CD8-positive, alpha-beta memory T cell (primary cell): ENCODE measurements around the gene CDKN2D. TPM values are rescaled to one million over a fixed set of nuclear protein-coding genes. Genes with fewer than 3 reads are reported as not detected.

Source experiments
- CTCF ChIA-PET: fragments of 350-600 bp; sonication (Branson Sonifier 250); formaldehyde crosslinking; loops from one replicate; lab custom pipeline; 2021; ENCODE audit warnings: antibody characterized with exemption; lab: Charles Lee
- POLR2A ChIA-PET: fragments of 350-600 bp; sonication (Branson Sonifier 250); formaldehyde crosslinking; loops from one replicate; lab custom pipeline; 2021; ENCODE audit warnings: antibody characterized with exemption; lab: Charles Lee
- DNase-seq, 5 donors: peaks; one replicate each; pipeline versions ENCODE4 v3.0.0 to v3.0.0-alpha.2; 2020 to 2022; ENCODE audit warnings: mixed read lengths in 1 of 5
- H3K27ac ChIP-seq: one replicate; pipeline ENCODE4 v1.7.0; 2013; ENCODE audit warnings: low read depth, mild to moderate bottlenecking, low read length, moderate library complexity
- H3K27me3 ChIP-seq: 2 replicates; pipeline ENCODE4 v1.7.0; 2013; ENCODE audit warnings: low read length, mild to moderate bottlenecking; ENCODE audit not compliant: insufficient read depth, poor library complexity, severe bottlenecking
- H3K36me3 ChIP-seq: 2 replicates; pipeline ENCODE4 v1.7.0; 2013; ENCODE audit warnings: mild to moderate bottlenecking, low read length, moderate library complexity; ENCODE audit not compliant: insufficient read depth
- H3K4me1 ChIP-seq: 2 replicates; pipeline ENCODE4 v1.7.0; 2013; ENCODE audit warnings: mild to moderate bottlenecking, low read length, moderate library complexity; ENCODE audit not compliant: insufficient read depth
- H3K4me3 ChIP-seq: 2 replicates; pipeline ENCODE4 v1.7.0; 2013; ENCODE audit warnings: mild to moderate bottlenecking, low read length
- H3K9me3 ChIP-seq: 2 replicates; pipeline ENCODE4 v1.7.0; 2013; ENCODE audit warnings: mild to moderate bottlenecking, low read length
- H3K27ac Mint-ChIP-seq, 8 donors: one replicate each; pipeline ENCODE4 v1.8.0; 2020 to 2021; ENCODE audit warnings: mixed read lengths in 8 of 8, mild to moderate bottlenecking in 6 of 8, inconsistent platforms in 3 of 8, moderate library complexity in 3 of 8
- H3K27me3 Mint-ChIP-seq, 2 donors: one replicate each; pipeline ENCODE4 v1.8.0; 2020 to 2021; ENCODE audit warnings: mixed read lengths in 2 of 2, mild to moderate bottlenecking in 1 of 2, moderate library complexity in 1 of 2
- H3K36me3 Mint-ChIP-seq, 3 donors: one replicate each; pipeline ENCODE4 v1.8.0; 2020 to 2021; ENCODE audit warnings: mixed read lengths in 3 of 3, inconsistent platforms in 1 of 3, mild to moderate bottlenecking in 1 of 3
- H3K4me1 Mint-ChIP-seq, 3 donors: one replicate each; pipeline ENCODE4 v1.8.0; 2020 to 2021; ENCODE audit warnings: mixed read lengths in 3 of 3, inconsistent platforms in 1 of 3, mild to moderate bottlenecking in 1 of 3
- H3K4me3 Mint-ChIP-seq, 7 donors: one replicate each; pipeline ENCODE4 v1.8.0; 2020 to 2021; ENCODE audit warnings: mixed read lengths in 7 of 7, mild to moderate bottlenecking in 6 of 7, moderate library complexity in 4 of 7, inconsistent platforms in 2 of 7
- H3K9me3 Mint-ChIP-seq, 5 donors: one replicate each; pipeline ENCODE4 v1.8.0; 2020 to 2022; ENCODE audit warnings: mixed read lengths in 5 of 5, mild to moderate bottlenecking in 3 of 5, moderate library complexity in 2 of 5, inconsistent platforms in 1 of 5
- polyA plus RNA-seq: library from polyadenylated mRNA; unstranded; fragments of 300-500 nt; fragmentation: Illumina TruSeq; gene quantifications from one replicate; pipeline ENCODE4 v1.2.3, GENCODE V29; 2021
- total RNA-seq, 2 experiments: library from RNA; stranded (reverse); gene quantifications; one replicate each; pipeline ENCODE4 v1.2.3, GENCODE V29; 2021

The CDKN2D gene
- total and polyA plus RNA-seq, 3 experiments from 2014 or later: 22.2 to 176 (median 23.1) TPM

GRCh38 chr19:10603873-10604459, 35.2 kb upstream of the CDKN2D start:
- CTCF ChIA-PET: interaction anchor here (1.0 to 8.4 kb wide), 5 partner anchors 15 to 96 kb away, joined by 3 to 76 read pairs (median 19); no protein-coding TSS in a partner anchor
- Histone ChIP-seq H3K27me3 (no peaks in the 10 kb centered on the region), H3K9me3 (no peaks in the 10 kb centered on the region), H3K36me3 (no peaks in the 10 kb centered on the region), H3K27ac (peak overlapping the region; percentile 89), H3K4me3 (peak overlapping the region; percentile 84), H3K4me1 (peaks cover 22% of the 10 kb centered on the region)
- Mint-ChIP-seq H3K9me3 (no peaks in the 10 kb centered on the region), H3K4me3 (peak overlapping the region; percentile 97 to 99 (median 99)), H3K27me3 (no peaks in the 10 kb centered on the region), H3K36me3 (peaks cover 0 to 15% (median 2%) of the 10 kb centered on the region in 3 donors), H3K4me1 (peaks cover 23 to 46% (median 29%) of the 10 kb centered on the region in 3 donors), H3K27ac (peak overlapping the region; percentile 75 to 99 (median 98))
- DNase-seq: peak in 4 of 5 donors; percentile 10 to 74 (median 58)
- POLR2A ChIA-PET: interaction anchor here (0.6 to 3.7 kb wide), 13 partner anchors 7 to 357 kb away, joined by 3 to 28 read pairs (median 5); partner anchors contain the start of gene TMED1

GRCh38 chr19:10603084-10603872, 34.5 kb upstream of the CDKN2D start:
- H3K27me3 ChIP-seq: no peaks in the 10 kb centered on the region
- CTCF ChIA-PET: interaction anchor here (1.0 to 8.4 kb wide), 7 partner anchors 10 to 96 kb away, joined by 3 to 76 read pairs (median 4); no protein-coding TSS in a partner anchor
- peak; percentile 64 to 93 (median 81) for DNase-seq
- no peaks in the 10 kb centered on the region for H3K9me3 Mint-ChIP-seq
- POLR2A ChIA-PET: interaction anchor here (0.8 to 3.7 kb wide), 11 partner anchors 8 to 233 kb away, joined by 3 to 28 read pairs (median 5); partner anchors contain the start of genes KRI1 and TMED1
- peaks cover 23 to 45% (median 29%) of the 10 kb centered on the region in 3 donors for H3K4me1 Mint-ChIP-seq
- H3K36me3 Mint-ChIP-seq: peaks cover 0 to 15% (median 2%) of the 10 kb centered on the region in 3 donors
- peak overlapping the region; percentile 97 to 99 (median 99) for H3K4me3 Mint-ChIP-seq
- peaks cover 22% of the 10 kb centered on the region for H3K4me1 ChIP-seq
- no peaks in the 10 kb centered on the region for H3K9me3 ChIP-seq
- H3K27ac ChIP-seq: peak overlapping the region; percentile 89
- no peaks in the 10 kb centered on the region for H3K36me3 ChIP-seq
- H3K27me3 Mint-ChIP-seq: no peaks in the 10 kb centered on the region
- H3K27ac Mint-ChIP-seq: peak overlapping the region; percentile 75 to 99 (median 98)
- peak overlapping the region; percentile 84 for H3K4me3 ChIP-seq

GRCh38 chr19:10602330-10603083, 33.7 kb upstream of the CDKN2D start:
- Histone ChIP-seq H3K27me3 (no peaks in the 10 kb centered on the region), H3K36me3 (no peaks in the 10 kb centered on the region), H3K4me3 (peak overlapping the region; percentile 84), H3K9me3 (no peaks in the 10 kb centered on the region), H3K27ac (peak overlapping the region; percentile 89), H3K4me1 (peaks cover 22% of the 10 kb centered on the region)
- peak overlapping the region; percentile 78 to 99 (median 98) for H3K27ac Mint-ChIP-seq
- H3K4me3 Mint-ChIP-seq: peak overlapping the region; percentile 97 to 99 (median 99)
- H3K9me3 Mint-ChIP-seq: no peaks in the 10 kb centered on the region
- H3K4me1 Mint-ChIP-seq: peaks cover 24 to 42% (median 29%) of the 10 kb centered on the region in 3 donors
- no peaks in the 10 kb centered on the region for H3K27me3 Mint-ChIP-seq
- CTCF ChIA-PET: interaction anchor here (0.5 to 8.4 kb wide), 10 partner anchors 10 to 291 kb away, joined by 3 to 76 read pairs (median 4); partner anchors contain the start of gene KRI1
- POLR2A ChIA-PET: interaction anchor here (0.5 to 3.7 kb wide), 13 partner anchors 9 to 233 kb away, joined by 3 to 28 read pairs (median 5); partner anchors contain the start of genes KRI1 and TMED1
- H3K36me3 Mint-ChIP-seq: peaks cover 0 to 13% (median 2%) of the 10 kb centered on the region in 3 donors
- DNase-seq: peak; percentile 79 to 90 (median 85)

GRCh38 chr19:10601999-10602329, 33.2 kb upstream of the CDKN2D start:
- H3K9me3 ChIP-seq: no peaks in the 10 kb centered on the region
- peak overlapping the region in 7 of 8 donors; percentile 66 to 97 (median 86) for H3K27ac Mint-ChIP-seq
- H3K36me3 ChIP-seq: no peaks in the 10 kb centered on the region
- ChIA-PET CTCF (interaction anchor here (0.5 to 8.4 kb wide), 8 partner anchors 17 to 291 kb away, joined by 3 to 76 read pairs (median 4); partner anchors contain the start of gene KRI1), POLR2A (interaction anchor here (0.5 to 3.7 kb wide), 12 partner anchors 21 to 234 kb away, joined by 3 to 28 read pairs (median 4); partner anchors contain the start of genes KRI1 and TMED1)
- DNase-seq: no peak
- no peaks in the 10 kb centered on the region for H3K27me3 Mint-ChIP-seq
- peak overlapping the region; percentile 16 for H3K27ac ChIP-seq
- H3K9me3 Mint-ChIP-seq: no peaks in the 10 kb centered on the region
- peak overlapping the region; percentile 61 to 84 (median 78) for H3K4me3 Mint-ChIP-seq
- H3K4me1 Mint-ChIP-seq: peaks cover 24 to 40% (median 27%) of the 10 kb centered on the region in 3 donors
- H3K4me1 ChIP-seq: peaks cover 23% of the 10 kb centered on the region
- H3K36me3 Mint-ChIP-seq: peaks cover 0 to 11% (median 0%) of the 10 kb centered on the region in 3 donors
- H3K27me3 ChIP-seq: no peaks in the 10 kb centered on the region
- no peak overlapping the region for H3K4me3 ChIP-seq

- Histone ChIP-seq H3K27ac (no peak overlapping the region), H3K4me3 (no peak overlapping the region), H3K27me3 (no peaks in the 10 kb centered on the region), H3K4me1 (peaks cover 36% of the 10 kb centered on the region), H3K36me3 (no peaks in the 10 kb centered on the region), H3K9me3 (no peaks in the 10 kb centered on the region)
- Mint-ChIP-seq H3K9me3 (no peaks in the 10 kb centered on the region), H3K36me3 (peaks cover 0 to 11% (median 0%) of the 10 kb centered on the region in 3 donors), H3K27ac (peak overlapping the region in 1 of 8 donors; percentile 65), H3K27me3 (no peaks in the 10 kb centered on the region), H3K4me1 (peaks cover 38 to 48% (median 42%) of the 10 kb centered on the region in 3 donors), H3K4me3 (peak overlapping the region in 5 of 7 donors; percentile 23 to 84 (median 48))
- CTCF ChIA-PET: interaction anchor here (1.0 to 8.4 kb wide), 3 partner anchors 19 to 35 kb away, joined by 3 to 76 read pairs (median 3); no protein-coding TSS in a partner anchor
- POLR2A ChIA-PET: interaction anchor here (0.5 to 1.0 kb wide), 2 partner anchors 15 to 236 kb away, joined by 3 to 4 read pairs; partner anchors contain the start of gene TMED1
- DNase-seq: no peak
These were observed 31.4 kb upstream of the CDKN2D start for GRCh38 chr19:10600149-10600548.

GRCh38 chr19:10593820-10594637, 25.2 kb upstream of the CDKN2D start:
- Mint-ChIP-seq H3K4me3 (peak overlapping the region in 1 of 7 donors; percentile 42), H3K36me3 (no peaks in the 10 kb centered on the region), H3K27me3 (no peaks in the 10 kb centered on the region), H3K9me3 (no peaks in the 10 kb centered on the region), H3K4me1 (peaks cover 24 to 26% (median 25%) of the 10 kb centered on the region in 3 donors), H3K27ac (peak overlapping the region in 1 of 8 donors; percentile 68)
- H3K27ac ChIP-seq: no peak overlapping the region
- no peaks in the 10 kb centered on the region for H3K36me3 ChIP-seq
- peaks cover 16% of the 10 kb centered on the region for H3K4me1 ChIP-seq
- H3K9me3 ChIP-seq: no peaks in the 10 kb centered on the region
- CTCF ChIA-PET: interaction anchor here (3.6 to 5.9 kb wide), 3 partner anchors 13 to 50 kb away, joined by 17 to 33 read pairs (median 31); no protein-coding TSS in a partner anchor
- POLR2A ChIA-PET: no interaction called here
- no peak overlapping the region for H3K4me3 ChIP-seq
- no peak for DNase-seq
- no peaks in the 10 kb centered on the region for H3K27me3 ChIP-seq
